Neural cell (in vitro differentiated cells): Measurements from ENCODE around the gene NREP. TPM values are rescaled to one million over a fixed set of nuclear protein-coding genes. Genes with fewer than 3 reads are reported as not detected.

Source experiments
- H2AFZ ChIP-seq: fragments of 200-600, 300-800 bp; sonication (generic), shearing (Covaris generic); 2 replicates; pipeline ENCODE4 v1.6.0; 2014; ENCODE audit warnings: low read depth, mild to moderate bottlenecking, antibody characterized with exemption, low read length, moderate library complexity
- H3F3A ChIP-seq: fragments of 200-600 bp; shearing (Covaris generic); 2 replicates; pipeline ENCODE4 v1.6.1; 2016; ENCODE audit warnings: mild to moderate bottlenecking, moderate library complexity, mixed read lengths, antibody characterized with exemption, low read length; ENCODE audit not compliant: insufficient read depth, poor library complexity, severe bottlenecking
- H3K27ac ChIP-seq: fragments of 200-600, 300-800 bp; sonication (generic), shearing (Covaris generic); 2 replicates; pipeline ENCODE4 v1.5.1; 2014; ENCODE audit warnings: mild to moderate bottlenecking, low read length, moderate library complexity
- H3K27me3 ChIP-seq: fragments of 300-800, 200-600 bp; sonication (generic), shearing (Covaris generic); 2 replicates; pipeline ENCODE4 v1.6.0; 2014; ENCODE audit warnings: mild to moderate bottlenecking, low read depth, low read length, moderate library complexity; ENCODE audit not compliant: insufficient read depth
- H3K36me3 ChIP-seq: fragments of 300-800, 200-600 bp; sonication (generic), shearing (Covaris generic); 2 replicates; pipeline ENCODE4 v1.5.1; 2014; ENCODE audit warnings: mild to moderate bottlenecking, antibody characterized with exemption, low read length, moderate library complexity; ENCODE audit not compliant: insufficient read depth
- H3K4me2 ChIP-seq: fragments of 300-800, 200-600 bp; sonication (generic), shearing (Covaris generic); 2 replicates; pipeline ENCODE4 v1.6.0; 2014; ENCODE audit warnings: mild to moderate bottlenecking, low read length
- H3K4me3 ChIP-seq: fragments of 300-800, 200-600 bp; sonication (generic), shearing (Covaris generic); 2 replicates; pipeline ENCODE4 v1.5.1; 2014; ENCODE audit warnings: mild to moderate bottlenecking, low read length, moderate library complexity
- H3K79me2 ChIP-seq: fragments of 200-600 bp; shearing (Covaris generic); replicated peaks from 2 replicates; pipeline ENCODE4 v1.6.0; 2014; ENCODE audit warnings: mild to moderate bottlenecking, low read length, moderate library complexity; ENCODE audit not compliant: insufficient read depth
- H3K9ac ChIP-seq: fragments of 300-800, 200-600 bp; sonication (generic), shearing (Covaris generic); 2 replicates; pipeline ENCODE4 v1.6.1; 2016; ENCODE audit warnings: mild to moderate bottlenecking, low read length, mixed read lengths
- H3K9me2 ChIP-seq: fragments of 200-600 bp; shearing (Covaris generic); 2 replicates; pipeline ENCODE4 v1.6.1; 2016; ENCODE audit warnings: mild to moderate bottlenecking, low read length, mixed read lengths; ENCODE audit not compliant: insufficient read depth
- H3K9me3 ChIP-seq: fragments of 200-600, 300-800 bp; sonication (generic), shearing (Covaris generic); 2 replicates; pipeline ENCODE4 v1.6.1; 2016; ENCODE audit warnings: mild to moderate bottlenecking, mixed run types, low read length, moderate library complexity, mixed read lengths
- H4K20me1 ChIP-seq: fragments of 200-600 bp; shearing (Covaris generic); 2 replicates; pipeline ENCODE4 v1.6.1; 2016; ENCODE audit warnings: mild to moderate bottlenecking, mixed run types; ENCODE audit not compliant: insufficient read depth
- CTCF ChIP-seq: fragments of 450-650 bp; IDR thresholded peaks from 2 replicates; pipeline ENCODE4 v1.5.1; 2014; ENCODE audit warnings: antibody characterized with exemption, mild to moderate bottlenecking, moderate library complexity; ENCODE audit not compliant: poor library complexity, severe bottlenecking
- EP300 ChIP-seq: fragments of 450-650 bp; conservative IDR thresholded peaks from 2 replicates; pipeline ENCODE4 v1.6.1; 2014; ENCODE audit warnings: antibody characterized with exemption, mild to moderate bottlenecking, moderate library complexity; ENCODE audit not compliant: poor library complexity, severe bottlenecking
- EZH2 ChIP-seq: fragments of 200-600, 300-800 bp; shearing (Covaris generic), sonication (generic); IDR thresholded peaks from 2 replicates; pipeline ENCODE4 v1.6.1; 2014; ENCODE audit warnings: antibody characterized with exemption, low read length, borderline replicate concordance, mild to moderate bottlenecking; ENCODE audit not compliant: insufficient read depth, poor library complexity, severe bottlenecking
- MXI1 ChIP-seq: fragments of 450-650 bp; conservative IDR thresholded peaks from 2 replicates; pipeline ENCODE4 v1.6.1; 2014; ENCODE audit warnings: antibody characterized with exemption, mild to moderate bottlenecking; ENCODE audit not compliant: poor library complexity, severe bottlenecking
- POLR2AphosphoS5 ChIP-seq: IDR thresholded peaks from 2 replicates; pipeline ENCODE4 v1.6.1; 2012
- RAD21 ChIP-seq: fragments of 450-650 bp; conservative IDR thresholded peaks from 2 replicates; pipeline ENCODE4 v1.6.1; 2014; ENCODE audit warnings: antibody characterized with exemption, mild to moderate bottlenecking, moderate library complexity
- REST ChIP-seq: IDR thresholded peaks from 2 replicates; pipeline ENCODE4 v1.6.1; 2012; ENCODE audit warnings: borderline replicate concordance
- SMC3 ChIP-seq: fragments of 450-650 bp; conservative IDR thresholded peaks from 2 replicates; pipeline ENCODE4 v1.6.1; 2014; ENCODE audit warnings: antibody characterized with exemption, mild to moderate bottlenecking, moderate library complexity; ENCODE audit not compliant: poor library complexity
- TAF1 ChIP-seq: IDR thresholded peaks from 2 replicates; pipeline ENCODE4 v1.6.1; 2012; ENCODE audit warnings: low read depth
- polyA plus RNA-seq: library from polyadenylated mRNA; depleted of rRNA; stranded (reverse); fragments of >200 nt; gene quantifications from 2 replicates; pipeline ENCODE4 v1.2.3, GENCODE V29; 2014

NREP gene
- polyA plus RNA-seq, 1 donor from 2014 or later, result 3,807 TPM

- H3K9me3 ChIP-seq, result no peaks in the 10 kb centered on the region
- H2AFZ ChIP-seq, result no peak overlapping the region
- no peak overlapping the region for H3K4me3 ChIP-seq
These were observed 8.9 kb upstream of the NREP start for GRCh38 chr5:111765613-111766571.

GRCh38 chr5:111764019-111764418, 7.0 kb upstream of the NREP start:
- H2AFZ ChIP-seq, result no peak overlapping the region

More at GRCh38 chr5:111765613-111766571, 8.9 kb upstream of the NREP start:
- H4K20me1 ChIP-seq, result no peaks in the 10 kb centered on the region
- H3F3A ChIP-seq, result no peaks in the 10 kb centered on the region
- TF ChIP-seq SMC3 (no peak), EP300 (no peak), MXI1 (no peak), POLR2AphosphoS5 (no peak), REST (no peak)
- H3K9ac ChIP-seq, result no peak overlapping the region
- H3K27me3 ChIP-seq, result no peaks in the 10 kb centered on the region
- no peaks in the 10 kb centered on the region for H3K9me2 ChIP-seq
- no peak overlapping the region for H3K4me2 ChIP-seq
- H3K36me3 ChIP-seq, result no peaks in the 10 kb centered on the region
- no peak overlapping the region for H3K27ac ChIP-seq
- H3K79me2 ChIP-seq, result no peaks in the 10 kb centered on the region

More at GRCh38 chr5:111764019-111764418, 7.0 kb upstream of the NREP start:
- no peak for TF ChIP-seq EP300
- no peak for TF ChIP-seq POLR2AphosphoS5
- TF ChIP-seq EZH2, result no peak
- TF ChIP-seq MXI1, result no peak
- no peak for TF ChIP-seq RAD21
- TF ChIP-seq CTCF, result no peak
- TF ChIP-seq REST, result no peak
- no peak for TF ChIP-seq TAF1
- no peak for TF ChIP-seq SMC3
- no peaks in the 10 kb centered on the region for H3K9me2 ChIP-seq
- no peak overlapping the region for H3K4me3 ChIP-seq
- no peaks in the 10 kb centered on the region for H3K79me2 ChIP-seq
- H3K27ac ChIP-seq, result no peak overlapping the region
- no peaks in the 10 kb centered on the region for H3K27me3 ChIP-seq
- H3K36me3 ChIP-seq, result no peaks in the 10 kb centered on the region
- no peaks in the 10 kb centered on the region for H4K20me1 ChIP-seq
- no peaks in the 10 kb centered on the region for H3F3A ChIP-seq
- no peak overlapping the region for H3K9ac ChIP-seq
- no peaks in the 10 kb centered on the region for H3K9me3 ChIP-seq
- H3K4me2 ChIP-seq, result no peak overlapping the region
